ENCODE results near the gene TRPM2. TPM values are rescaled to one million over a fixed set of nuclear protein-coding genes. Genes with fewer than 3 reads are reported as not detected.

TRPM2 gene
- total and polyA plus RNA-seq, 2 of the 13 experiments (the other 11 are each of a cell fraction or from before 2014, with no cell fraction given): 0.07 to 0.20 TPM

GRCh38 chr21:44485254-44485793 lies 131.9 kb downstream of the TRPM2 start (continued):
- TF ChIP-seq HBP1 (CRISPR knock-in tag; IDR thresholded peaks at IDR 0.05; ENCODE audit: low read depth): no peak
- no peak for TF ChIP-seq SMAD1 (CRISPR knock-in tag; IDR thresholded peaks at IDR 0.05; ENCODE audit: borderline replicate concordance, low read depth)
- no peak for TF ChIP-seq PCBP2 (optimal IDR thresholded peaks at IDR 0.05; ENCODE audit: low read depth, low read length, poor library complexity, severe bottlenecking)
- TF ChIP-seq ZFP37 (CRISPR knock-in tag; IDR thresholded peaks at IDR 0.05; ENCODE audit: borderline replicate concordance): no peak
- TF ChIP-seq ZNF562 (CRISPR knock-in tag; IDR thresholded peaks at IDR 0.05; ENCODE audit: borderline replicate concordance): no peak
- no peak for TF ChIP-seq SP1 (IDR thresholded peaks at IDR 0.05)
- TF ChIP-seq SP1 (CRISPR knock-in tag; IDR thresholded peaks at IDR 0.05): peak; percentile 67; the same call in 1 of the 2 replicates
- TF ChIP-seq ESRRA (CRISPR knock-in tag; IDR thresholded peaks at IDR 0.05; ENCODE audit: low read depth): no peak
- TF ChIP-seq ZNF615 (CRISPR knock-in tag; IDR thresholded peaks at IDR 0.05; ENCODE audit: borderline replicate concordance): no peak
- TF ChIP-seq, protein P1, sequence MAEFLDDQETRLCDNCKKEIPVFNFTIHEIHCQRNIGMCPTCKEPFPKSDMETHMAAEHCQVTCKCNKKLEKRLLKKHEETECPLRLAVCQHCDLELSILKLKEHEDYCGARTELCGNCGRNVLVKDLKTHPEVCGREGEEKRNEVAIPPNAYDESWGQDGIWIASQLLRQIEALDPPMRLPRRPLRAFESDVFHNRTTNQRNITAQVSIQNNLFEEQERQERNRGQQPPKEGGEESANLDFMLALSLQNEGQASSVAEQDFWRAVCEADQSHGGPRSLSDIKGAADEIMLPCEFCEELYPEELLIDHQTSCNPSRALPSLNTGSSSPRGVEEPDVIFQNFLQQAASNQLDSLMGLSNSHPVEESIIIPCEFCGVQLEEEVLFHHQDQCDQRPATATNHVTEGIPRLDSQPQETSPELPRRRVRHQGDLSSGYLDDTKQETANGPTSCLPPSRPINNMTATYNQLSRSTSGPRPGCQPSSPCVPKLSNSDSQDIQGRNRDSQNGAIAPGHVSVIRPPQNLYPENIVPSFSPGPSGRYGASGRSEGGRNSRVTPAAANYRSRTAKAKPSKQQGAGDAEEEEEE (CRISPR knock-in tag; IDR thresholded peaks at IDR 0.05; ENCODE audit: borderline replicate concordance): no peak
- TF ChIP-seq MED8 (CRISPR knock-in tag; IDR thresholded peaks at IDR 0.05; ENCODE audit: insufficient replicate concordance): no peak
- TF ChIP-seq RNF2 (conservative IDR thresholded peaks at IDR 0.05; ENCODE audit: low read depth): no peak
- no peak for TF ChIP-seq ZNF558 (CRISPR knock-in tag; IDR thresholded peaks at IDR 0.05; ENCODE audit: borderline replicate concordance)
- 0 out of 2 replicates have a peak, but pooled peaks have one; percentile 8 for TF ChIP-seq KDM2A (CRISPR knock-in tag; IDR thresholded peaks at IDR 0.05; ENCODE audit: borderline replicate concordance, low read depth)
- TF ChIP-seq, protein P2, sequence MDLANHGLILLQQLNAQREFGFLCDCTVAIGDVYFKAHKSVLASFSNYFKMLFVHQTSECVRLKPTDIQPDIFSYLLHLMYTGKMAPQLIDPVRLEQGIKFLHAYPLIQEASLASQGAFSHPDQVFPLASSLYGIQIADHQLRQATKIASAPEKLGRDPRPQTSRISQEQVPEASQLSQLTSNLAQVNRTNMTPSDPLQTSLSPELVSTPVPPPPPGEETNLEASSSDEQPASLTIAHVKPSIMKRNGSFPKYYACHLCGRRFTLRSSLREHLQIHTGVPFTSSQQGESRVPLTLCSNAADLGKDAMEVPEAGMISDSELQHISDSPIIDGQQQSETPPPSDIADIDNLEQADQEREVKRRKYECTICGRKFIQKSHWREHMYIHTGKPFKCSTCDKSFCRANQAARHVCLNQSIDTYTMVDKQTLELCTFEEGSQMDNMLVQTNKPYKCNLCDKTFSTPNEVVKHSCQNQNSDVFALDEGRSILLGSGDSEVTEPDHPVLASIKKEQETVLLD (CRISPR knock-in tag; IDR thresholded peaks at IDR 0.05; ENCODE audit: low read depth): no peak
- no peak for TF ChIP-seq TGIF2 (CRISPR knock-in tag; IDR thresholded peaks at IDR 0.05)
- TF ChIP-seq ZKSCAN5 (CRISPR knock-in tag; IDR thresholded peaks at IDR 0.05): no peak
- TF ChIP-seq, protein P3, sequence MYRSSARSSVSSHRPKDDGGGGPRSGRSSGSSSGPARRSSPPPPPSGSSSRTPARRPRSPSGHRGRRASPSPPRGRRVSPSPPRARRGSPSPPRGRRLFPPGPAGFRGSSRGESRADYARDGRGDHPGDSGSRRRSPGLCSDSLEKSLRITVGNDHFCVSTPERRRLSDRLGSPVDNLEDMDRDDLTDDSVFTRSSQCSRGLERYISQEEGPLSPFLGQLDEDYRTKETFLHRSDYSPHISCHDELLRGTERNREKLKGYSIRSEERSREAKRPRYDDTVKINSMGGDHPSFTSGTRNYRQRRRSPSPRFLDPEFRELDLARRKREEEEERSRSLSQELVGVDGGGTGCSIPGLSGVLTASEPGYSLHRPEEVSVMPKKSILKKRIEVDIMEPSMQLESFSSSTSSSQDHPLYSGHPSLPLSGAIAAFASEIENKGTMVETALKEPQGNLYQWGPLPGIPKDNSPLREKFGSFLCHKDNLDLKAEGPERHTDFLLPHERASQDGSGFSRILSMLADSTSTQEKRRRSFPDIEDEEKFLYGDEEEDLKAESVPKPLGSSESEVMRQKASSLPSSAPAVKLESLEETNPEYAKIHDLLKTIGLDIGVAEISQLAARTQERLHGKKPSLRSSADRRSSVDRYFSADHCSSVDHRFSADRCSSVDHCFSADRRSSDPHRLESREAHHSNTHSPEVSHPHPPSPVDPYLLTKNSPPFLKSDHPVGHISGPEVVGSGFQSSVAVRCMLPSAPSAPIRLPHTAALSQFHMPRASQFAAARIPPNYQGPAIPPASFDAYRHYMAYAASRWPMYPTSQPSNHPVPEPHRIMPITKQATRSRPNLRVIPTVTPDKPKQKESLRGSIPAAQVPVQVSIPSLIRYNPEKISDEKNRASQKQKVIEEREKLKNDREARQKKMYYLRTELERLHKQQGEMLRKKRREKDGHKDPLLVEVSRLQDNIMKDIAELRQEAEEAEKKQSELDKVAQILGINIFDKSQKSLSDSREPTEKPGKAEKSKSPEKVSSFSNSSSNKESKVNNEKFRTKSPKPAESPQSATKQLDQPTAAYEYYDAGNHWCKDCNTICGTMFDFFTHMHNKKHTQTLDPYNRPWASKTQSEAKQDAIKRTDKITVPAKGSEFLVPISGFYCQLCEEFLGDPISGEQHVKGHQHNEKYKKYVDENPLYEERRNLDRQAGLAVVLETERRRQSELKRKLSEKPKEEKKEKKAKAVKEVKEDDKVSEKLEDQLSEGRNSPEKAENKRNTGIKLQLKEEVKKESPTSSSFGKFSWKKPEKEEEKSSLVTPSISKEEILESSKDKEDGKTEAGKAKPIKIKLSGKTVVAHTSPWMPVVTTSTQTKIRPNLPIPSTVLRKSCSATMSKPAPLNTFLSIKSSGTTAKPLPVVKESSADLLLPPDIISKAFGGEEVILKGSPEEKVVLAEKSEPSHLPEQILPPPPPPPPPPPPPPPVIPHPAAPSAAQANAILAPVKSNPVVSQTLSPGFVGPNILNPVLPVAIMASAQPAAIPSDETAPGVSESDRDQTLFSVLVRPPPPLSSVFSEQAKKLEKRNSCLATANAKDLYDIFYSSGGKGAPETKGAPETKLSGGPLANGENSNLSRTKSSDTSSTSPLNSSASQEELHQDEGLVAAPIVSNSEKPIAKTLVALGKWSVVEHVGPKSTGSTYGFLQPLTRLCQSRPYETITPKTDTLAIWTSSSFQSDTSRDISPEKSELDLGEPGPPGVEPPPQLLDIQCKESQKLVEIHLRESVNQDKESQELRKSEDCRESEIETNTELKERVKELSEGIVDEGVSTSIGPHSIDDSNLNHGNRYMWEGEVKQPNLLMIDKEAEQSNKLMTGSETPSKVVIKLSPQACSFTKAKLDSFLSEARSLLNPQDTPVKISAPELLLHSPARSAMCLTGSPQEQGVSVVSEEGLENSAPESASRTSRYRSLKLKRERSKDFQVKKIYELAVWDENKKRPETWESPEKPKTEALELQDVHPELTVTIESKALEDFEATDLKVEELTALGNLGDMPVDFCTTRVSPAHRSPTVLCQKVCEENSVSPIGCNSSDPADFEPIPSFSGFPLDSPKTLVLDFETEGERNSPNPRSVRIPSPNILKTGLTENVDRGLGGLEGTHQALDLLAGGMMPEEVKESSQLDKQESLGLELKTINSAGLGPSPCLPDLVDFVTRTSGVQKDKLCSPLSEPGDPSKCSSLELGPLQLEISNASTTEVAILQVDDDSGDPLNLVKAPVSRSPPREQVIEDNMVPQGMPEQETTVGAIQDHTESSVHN (CRISPR knock-in tag; IDR thresholded peaks at IDR 0.05): no peak

Data from HepG2 (cell line).